HepG2 (cell line): Measurements from ENCODE around the gene F12. TPM values are rescaled to one million over a fixed set of nuclear protein-coding genes. Genes with fewer than 3 reads are reported as not detected.

Source experiments
- DRAP1 ChIP-seq: IDR thresholded peaks from 2 replicates; pipeline ENCODE4 v1.6.1; 2016; ENCODE audit warnings: missing genetic modification reagents, missing compliant biosample characterization
- FOXO1 ChIP-seq: sonication (generic); formaldehyde crosslinking; IDR thresholded peaks from 2 replicates; pipeline ENCODE4 v1.4.0; 2020; ENCODE audit warnings: missing genetic modification reagents
- KMT2B ChIP-seq: IDR thresholded peaks from 2 replicates; pipeline ENCODE4 v1.6.1; 2016; ENCODE audit warnings: missing genetic modification reagents, missing compliant biosample characterization
- NFATC3 ChIP-seq: sonication (generic); formaldehyde crosslinking; IDR thresholded peaks from 2 replicates; pipeline ENCODE4 v1.5.1; 2020; ENCODE audit warnings: mild to moderate bottlenecking, missing genetic modification reagents
- NFYB ChIP-seq: sonication (generic); formaldehyde crosslinking; IDR thresholded peaks from 2 replicates; pipeline ENCODE4 v1.4.0; 2020; ENCODE audit warnings: missing genetic modification reagents
- NFYC ChIP-seq: IDR thresholded peaks from 2 replicates; pipeline ENCODE4 v1.6.1; 2016; ENCODE audit warnings: missing genetic modification reagents, missing compliant biosample characterization
- PAF1 ChIP-seq: IDR thresholded peaks from 2 replicates; pipeline ENCODE4 v1.6.1; 2016; ENCODE audit warnings: missing genetic modification reagents, missing compliant biosample characterization
- PBX3 ChIP-seq: sonication (generic); formaldehyde crosslinking; IDR thresholded peaks from 2 replicates; pipeline ENCODE4 v1.8.1; 2023; ENCODE audit warnings: missing genetic modification reagents, inconsistent platforms, borderline replicate concordance
- RFX1 ChIP-seq: fragments of 450-650 bp; IDR thresholded peaks from 2 replicates; pipeline ENCODE4 v1.6.1; 2017
- RFX3 ChIP-seq: IDR thresholded peaks from 2 replicates; pipeline ENCODE4 v1.6.1; 2016; ENCODE audit warnings: missing biosample characterization, missing genetic modification reagents
- RFXANK ChIP-seq: IDR thresholded peaks from 2 replicates; pipeline ENCODE4 v1.6.1; 2016
- U2AF2 ChIP-seq: fragments of 200-400 bp; formaldehyde crosslinking; IDR thresholded peaks from 2 replicates; pipeline ENCODE4 v1.6.1; 2017; ENCODE audit warnings: low read depth, mild to moderate bottlenecking, low read length
- YY1 ChIP-seq: IDR thresholded peaks from 2 replicates; pipeline ENCODE4 v1.6.1; 2011; ENCODE audit warnings: low read length, low read depth, moderate library complexity, mild to moderate bottlenecking; ENCODE audit not compliant: insufficient read depth, insufficient replicate concordance
- ZBTB25 ChIP-seq: IDR thresholded peaks from 2 replicates; pipeline ENCODE4 v1.6.1; 2018; ENCODE audit warnings: missing genetic modification reagents
- ZBTB37 ChIP-seq: sonication (generic); formaldehyde crosslinking; IDR thresholded peaks from 2 replicates; pipeline ENCODE4 v1.4.0; 2020; ENCODE audit warnings: mild to moderate bottlenecking, missing genetic modification reagents
- ZBTB7B ChIP-seq: sonication (generic); formaldehyde crosslinking; IDR thresholded peaks from 2 replicates; pipeline ENCODE4 v1.4.0; 2020; ENCODE audit warnings: missing genetic modification reagents
- ZNF761 ChIP-seq: sonication (generic); formaldehyde crosslinking; conservative IDR thresholded peaks from 2 replicates; pipeline ENCODE4 v1.4.0; 2020; ENCODE audit warnings: mild to moderate bottlenecking, missing genetic modification reagents
- polyA plus RNA-seq, 8 experiments: library from polyadenylated mRNA; depleted of rRNA in 3 of 8; stranded (reverse) in 7 of 8; unstranded in 1 of 8; fragments of >200 nt; fragmentation: Illumina TruSeq in 4 of 8; extraction: Trizol in 4 of 8; gene quantifications; 2 replicates each; pipeline versions ENCODE4 v1.2.1 to v1.2.3, GENCODE V29; 2011 to 2016; ENCODE audit warnings: low read depth in 4 of 8, missing spikeins in 1 of 8, mixed read lengths in 1 of 8; ENCODE audit not compliant: insufficient read depth in 1 of 8
- total RNA-seq, 5 experiments: library from RNA; depleted of rRNA; stranded (reverse); fragments of >200 nt; fragmentation: Illumina TruSeq; extraction: Trizol; gene quantifications; 2 replicates each; pipeline ENCODE4 v1.2.3, GENCODE V29; 2016; ENCODE audit warnings: low read depth in 1 of 5
- TF ChIP-seq, protein P1 (sequence below): sonication (generic); formaldehyde crosslinking; IDR thresholded peaks from 2 replicates; pipeline ENCODE4 v1.5.0; 2020; ENCODE audit warnings: missing genetic modification reagents
- TF ChIP-seq, protein P2 (sequence below): sonication (generic); formaldehyde crosslinking; IDR thresholded peaks from 2 replicates; pipeline ENCODE4 v1.5.0; 2020; ENCODE audit warnings: mild to moderate bottlenecking, missing genetic modification reagents, moderate library complexity

F12 gene
- total and polyA plus RNA-seq, 2 of the 13 experiments (the other 11 are each of a cell fraction or from before 2014, with no cell fraction given): 2.5 to 3.0 TPM

DNA sequence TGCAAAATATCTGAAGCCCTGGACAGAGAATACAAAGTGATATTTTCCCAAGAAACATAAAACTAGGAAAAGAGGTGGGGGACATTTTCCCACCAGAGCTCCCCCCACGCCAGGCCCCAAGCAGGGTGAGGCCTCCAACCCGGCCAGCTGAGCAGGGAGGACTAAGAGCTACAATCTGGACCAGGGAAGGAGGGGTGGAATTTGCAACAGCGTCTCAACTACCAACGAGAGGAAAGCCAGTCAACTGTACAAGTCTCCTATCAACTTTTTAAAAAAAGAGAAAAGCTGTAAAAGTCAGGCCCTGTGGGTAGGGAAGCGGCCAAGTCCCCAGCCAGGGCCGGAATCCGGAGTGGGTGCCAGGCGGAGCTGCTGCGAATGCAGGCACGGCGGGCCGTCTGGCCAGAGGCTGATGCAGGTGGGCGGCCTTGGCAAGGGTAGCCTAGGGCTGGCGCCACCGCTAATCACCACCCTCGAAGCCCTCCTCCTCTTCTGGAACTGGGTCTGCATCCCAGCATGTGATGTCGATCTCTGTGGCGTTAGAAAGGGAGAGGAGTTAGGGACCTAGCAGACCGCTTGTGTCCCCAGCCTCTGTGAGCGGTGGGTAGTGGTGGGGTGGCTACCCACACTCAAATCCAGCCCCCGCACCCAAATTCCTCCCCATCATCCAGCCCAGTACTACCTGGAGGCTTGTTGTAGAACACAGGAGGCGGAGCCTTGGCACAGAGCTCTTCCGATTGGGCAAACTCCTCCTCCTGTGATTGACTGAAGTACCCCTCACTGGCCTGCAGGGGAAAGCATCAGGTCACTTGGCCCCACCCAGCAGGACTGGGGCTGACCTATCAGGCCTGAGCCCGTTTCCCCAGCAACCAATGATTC, 47.9 kb upstream of the F12 start (continued):
- TF ChIP-seq NFYB (peak; percentile 82), ZBTB7B (CRISPR knock-in tag) (no peak), ZBTB37 (no peak), YY1 (no peak), NFATC3 (CRISPR knock-in tag) (no peak), ZBTB25 (no peak), RFXANK (CRISPR knock-in tag) (peak; percentile 96), DRAP1 (CRISPR knock-in tag) (no peak), RFX3 (peak; percentile 87), U2AF2 (0 out of 2 replicates have a peak, but pooled peaks have one; percentile 86), PAF1 (CRISPR knock-in tag) (no peak), PBX3 (no peak), KMT2B (CRISPR knock-in tag) (no peak), NFYC (CRISPR knock-in tag) (peak; percentile 82), FOXO1 (CRISPR knock-in tag) (no peak), ZNF761 (CRISPR knock-in tag) (no peak), RFX1 (peak; percentile 87)
- TF ChIP-seq, protein P1, sequence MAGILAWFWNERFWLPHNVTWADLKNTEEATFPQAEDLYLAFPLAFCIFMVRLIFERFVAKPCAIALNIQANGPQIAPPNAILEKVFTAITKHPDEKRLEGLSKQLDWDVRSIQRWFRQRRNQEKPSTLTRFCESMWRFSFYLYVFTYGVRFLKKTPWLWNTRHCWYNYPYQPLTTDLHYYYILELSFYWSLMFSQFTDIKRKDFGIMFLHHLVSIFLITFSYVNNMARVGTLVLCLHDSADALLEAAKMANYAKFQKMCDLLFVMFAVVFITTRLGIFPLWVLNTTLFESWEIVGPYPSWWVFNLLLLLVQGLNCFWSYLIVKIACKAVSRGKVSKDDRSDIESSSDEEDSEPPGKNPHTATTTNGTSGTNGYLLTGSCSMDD (CRISPR knock-in tag): no peak
- TF ChIP-seq, protein P2, sequence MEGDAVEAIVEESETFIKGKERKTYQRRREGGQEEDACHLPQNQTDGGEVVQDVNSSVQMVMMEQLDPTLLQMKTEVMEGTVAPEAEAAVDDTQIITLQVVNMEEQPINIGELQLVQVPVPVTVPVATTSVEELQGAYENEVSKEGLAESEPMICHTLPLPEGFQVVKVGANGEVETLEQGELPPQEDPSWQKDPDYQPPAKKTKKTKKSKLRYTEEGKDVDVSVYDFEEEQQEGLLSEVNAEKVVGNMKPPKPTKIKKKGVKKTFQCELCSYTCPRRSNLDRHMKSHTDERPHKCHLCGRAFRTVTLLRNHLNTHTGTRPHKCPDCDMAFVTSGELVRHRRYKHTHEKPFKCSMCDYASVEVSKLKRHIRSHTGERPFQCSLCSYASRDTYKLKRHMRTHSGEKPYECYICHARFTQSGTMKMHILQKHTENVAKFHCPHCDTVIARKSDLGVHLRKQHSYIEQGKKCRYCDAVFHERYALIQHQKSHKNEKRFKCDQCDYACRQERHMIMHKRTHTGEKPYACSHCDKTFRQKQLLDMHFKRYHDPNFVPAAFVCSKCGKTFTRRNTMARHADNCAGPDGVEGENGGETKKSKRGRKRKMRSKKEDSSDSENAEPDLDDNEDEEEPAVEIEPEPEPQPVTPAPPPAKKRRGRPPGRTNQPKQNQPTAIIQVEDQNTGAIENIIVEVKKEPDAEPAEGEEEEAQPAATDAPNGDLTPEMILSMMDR (CRISPR knock-in tag): peak; percentile 54
